Panc1 (cell line): ENCODE data around the gene STK39. TPM values are rescaled to one million over a fixed set of nuclear protein-coding genes. Genes with fewer than 3 reads are reported as not detected.

Source experiments
- ATAC-seq: fragments of 200-7000 bp; cut with Tn5 transposase; 2 replicates; pipeline ENCODE4 v1.9.1; 2020; ENCODE audit warnings: mild to moderate bottlenecking, moderate library complexity
- BruUV-seq: library from RNA; stranded (reverse); fragments of 400-500 nt; replicated peaks from 2 replicates; lab custom pipeline; 2021; lab: Mats Ljungman, UMichigan
- CTCF ChIA-PET: fragments of 300-600 bp; sonication (Branson Sonifier 250); formaldehyde crosslinking; loops from one replicate; lab custom pipeline; 2022; ENCODE audit warnings: antibody characterized with exemption; lab: Charles Lee
- POLR2A ChIA-PET: fragments of 300-600 bp; sonication (Branson Sonifier 250); formaldehyde crosslinking; loops from one replicate; lab custom pipeline; 2022; ENCODE audit warnings: antibody characterized with exemption; lab: Charles Lee
- DNase-seq: peaks from one replicate; pipeline ENCODE4 v3.0.0-alpha.2; 2010; ENCODE audit warnings: low read depth, low spot score
- H3K27ac ChIP-seq: 2 replicates; pipeline ENCODE4 v1.5.1; 2011; ENCODE audit warnings: mild to moderate bottlenecking, low read length, inconsistent platforms
- H3K27me3 ChIP-seq: fragments of 200-500 bp; sonication (Bioruptor generic); 2 replicates; pipeline ENCODE4 v1.6.0; 2014; ENCODE audit warnings: low read length, inconsistent platforms; ENCODE audit not compliant: control insufficient read depth, insufficient read depth
- H3K36me3 ChIP-seq: fragments of 200-500 bp; sonication (Bioruptor generic); 2 replicates; pipeline ENCODE4 v1.5.1; 2014; ENCODE audit warnings: inconsistent platforms, mild to moderate bottlenecking, low read length, moderate library complexity; ENCODE audit not compliant: control insufficient read depth, insufficient read depth
- H3K4me1 ChIP-seq: 2 replicates; pipeline ENCODE4 v1.5.1; 2011; ENCODE audit warnings: inconsistent platforms, mild to moderate bottlenecking, low read length, moderate library complexity; ENCODE audit not compliant: control insufficient read depth, insufficient read depth
- H3K4me3 ChIP-seq, 2 experiments: 2 replicates each; pipeline ENCODE4 v1.5.1; 2011 to 2012; ENCODE audit warnings: low read depth in 2 of 2, low read length in 2 of 2, mild to moderate bottlenecking in 2 of 2, inconsistent platforms in 1 of 2, moderate library complexity in 1 of 2
- H3K9me3 ChIP-seq: fragments of 200-500 bp; sonication (Bioruptor generic); 2 replicates; pipeline ENCODE4 v1.5.1; 2014; ENCODE audit warnings: low read depth, mild to moderate bottlenecking, inconsistent platforms, low read length, moderate library complexity; ENCODE audit not compliant: control insufficient read depth, insufficient read depth
- POLR2AphosphoS5 ChIP-seq: IDR thresholded peaks from 2 replicates; pipeline ENCODE4 v1.6.1; 2012; ENCODE audit warnings: mild to moderate bottlenecking, low read depth, low read length, moderate library complexity
- SIN3A ChIP-seq: IDR thresholded peaks from 2 replicates; pipeline ENCODE4 v1.6.1; 2012; ENCODE audit warnings: low read depth, mild to moderate bottlenecking, low read length, moderate library complexity, borderline replicate concordance; ENCODE audit not compliant: insufficient read depth
- TCF7L2 ChIP-seq: IDR thresholded peaks from 2 replicates; pipeline ENCODE4 v1.6.1; 2011; ENCODE audit warnings: mild to moderate bottlenecking, low read depth, low read length, inconsistent platforms
- in situ Hi-C: cut with HindIII; loops from 2 replicates; pipeline ENCODE4 v1.10.0; 2016; ENCODE audit warnings: low sequenced_read_pairs, low pct_unique_long_range_greater_than_20kb
- intact Hi-C: fragments of 100-400 bp; cut with micrococcal nuclease; formaldehyde crosslinking; loops from one replicate; pipeline ENCODE4 v1.10.0; 2022; ENCODE audit not compliant: unreplicated experiment
- total RNA-seq: library from RNA; stranded (reverse); gene quantifications from one replicate; pipeline ENCODE4 v1.2.1, GENCODE V29; 2021; ENCODE audit not compliant: unreplicated experiment
- TF ChIP-seq, protein P1 (sequence below): fragments of 450-650 bp; IDR thresholded peaks from 2 replicates; pipeline ENCODE4 v1.5.1; 2017; ENCODE audit warnings: mild to moderate bottlenecking
- TF ChIP-seq, protein P2 (sequence below), 2 experiments: IDR thresholded peaks; 2 replicates each; pipeline ENCODE4 v1.6.1; 2011 to 2012; ENCODE audit warnings: low read depth in 2 of 2, control low read depth in 1 of 2, low read length in 1 of 2, mild to moderate bottlenecking in 1 of 2, moderate library complexity in 1 of 2; ENCODE audit not compliant: insufficient read depth in 1 of 2

STK39 gene
- total RNA-seq, 1 experiment from 2014 or later = 14.0 TPM

DNA sequence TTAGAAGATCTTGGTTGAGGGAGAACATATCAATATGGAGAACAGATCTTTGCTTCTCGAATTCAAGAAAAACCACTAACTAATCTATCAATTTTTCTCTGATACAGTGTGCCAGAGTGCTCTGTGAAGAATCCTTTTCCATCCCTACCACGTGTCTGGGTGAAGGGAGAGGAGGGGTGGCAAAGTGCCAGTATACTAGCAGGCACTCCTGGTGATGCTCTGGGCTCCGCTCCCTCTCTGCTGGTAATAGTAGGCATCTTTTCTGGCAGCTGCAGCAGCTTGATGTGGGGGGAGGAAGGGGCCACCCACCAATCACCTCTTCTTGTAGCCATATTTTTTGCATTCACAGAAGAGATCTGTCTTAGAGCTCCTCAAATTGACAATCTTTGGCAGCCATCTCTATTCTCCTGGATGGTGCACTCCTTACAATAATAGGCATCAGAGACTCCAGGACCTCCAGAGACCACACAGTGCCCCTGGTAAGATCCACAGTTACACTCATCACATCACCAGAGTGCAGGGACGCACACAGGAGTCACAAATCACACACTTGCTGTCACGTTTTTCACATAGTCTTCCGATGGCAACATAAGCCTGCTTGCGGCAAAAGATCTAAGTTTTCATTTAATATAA is 15.7 kb downstream of the STK39 start:
- TF ChIP-seq, protein P1, sequence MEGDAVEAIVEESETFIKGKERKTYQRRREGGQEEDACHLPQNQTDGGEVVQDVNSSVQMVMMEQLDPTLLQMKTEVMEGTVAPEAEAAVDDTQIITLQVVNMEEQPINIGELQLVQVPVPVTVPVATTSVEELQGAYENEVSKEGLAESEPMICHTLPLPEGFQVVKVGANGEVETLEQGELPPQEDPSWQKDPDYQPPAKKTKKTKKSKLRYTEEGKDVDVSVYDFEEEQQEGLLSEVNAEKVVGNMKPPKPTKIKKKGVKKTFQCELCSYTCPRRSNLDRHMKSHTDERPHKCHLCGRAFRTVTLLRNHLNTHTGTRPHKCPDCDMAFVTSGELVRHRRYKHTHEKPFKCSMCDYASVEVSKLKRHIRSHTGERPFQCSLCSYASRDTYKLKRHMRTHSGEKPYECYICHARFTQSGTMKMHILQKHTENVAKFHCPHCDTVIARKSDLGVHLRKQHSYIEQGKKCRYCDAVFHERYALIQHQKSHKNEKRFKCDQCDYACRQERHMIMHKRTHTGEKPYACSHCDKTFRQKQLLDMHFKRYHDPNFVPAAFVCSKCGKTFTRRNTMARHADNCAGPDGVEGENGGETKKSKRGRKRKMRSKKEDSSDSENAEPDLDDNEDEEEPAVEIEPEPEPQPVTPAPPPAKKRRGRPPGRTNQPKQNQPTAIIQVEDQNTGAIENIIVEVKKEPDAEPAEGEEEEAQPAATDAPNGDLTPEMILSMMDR = no peak
- TF ChIP-seq, protein P2, sequence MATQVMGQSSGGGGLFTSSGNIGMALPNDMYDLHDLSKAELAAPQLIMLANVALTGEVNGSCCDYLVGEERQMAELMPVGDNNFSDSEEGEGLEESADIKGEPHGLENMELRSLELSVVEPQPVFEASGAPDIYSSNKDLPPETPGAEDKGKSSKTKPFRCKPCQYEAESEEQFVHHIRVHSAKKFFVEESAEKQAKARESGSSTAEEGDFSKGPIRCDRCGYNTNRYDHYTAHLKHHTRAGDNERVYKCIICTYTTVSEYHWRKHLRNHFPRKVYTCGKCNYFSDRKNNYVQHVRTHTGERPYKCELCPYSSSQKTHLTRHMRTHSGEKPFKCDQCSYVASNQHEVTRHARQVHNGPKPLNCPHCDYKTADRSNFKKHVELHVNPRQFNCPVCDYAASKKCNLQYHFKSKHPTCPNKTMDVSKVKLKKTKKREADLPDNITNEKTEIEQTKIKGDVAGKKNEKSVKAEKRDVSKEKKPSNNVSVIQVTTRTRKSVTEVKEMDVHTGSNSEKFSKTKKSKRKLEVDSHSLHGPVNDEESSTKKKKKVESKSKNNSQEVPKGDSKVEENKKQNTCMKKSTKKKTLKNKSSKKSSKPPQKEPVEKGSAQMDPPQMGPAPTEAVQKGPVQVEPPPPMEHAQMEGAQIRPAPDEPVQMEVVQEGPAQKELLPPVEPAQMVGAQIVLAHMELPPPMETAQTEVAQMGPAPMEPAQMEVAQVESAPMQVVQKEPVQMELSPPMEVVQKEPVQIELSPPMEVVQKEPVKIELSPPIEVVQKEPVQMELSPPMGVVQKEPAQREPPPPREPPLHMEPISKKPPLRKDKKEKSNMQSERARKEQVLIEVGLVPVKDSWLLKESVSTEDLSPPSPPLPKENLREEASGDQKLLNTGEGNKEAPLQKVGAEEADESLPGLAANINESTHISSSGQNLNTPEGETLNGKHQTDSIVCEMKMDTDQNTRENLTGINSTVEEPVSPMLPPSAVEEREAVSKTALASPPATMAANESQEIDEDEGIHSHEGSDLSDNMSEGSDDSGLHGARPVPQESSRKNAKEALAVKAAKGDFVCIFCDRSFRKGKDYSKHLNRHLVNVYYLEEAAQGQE (IDR thresholded peaks at IDR 0.05; ENCODE audit: insufficient read depth in 1 of 2, low read depth in 2 of 2, low read length in 1 of 2) = no peak
- TF ChIP-seq TCF7L2 = no peak
- no peak for TF ChIP-seq SIN3A
- TF ChIP-seq POLR2AphosphoS5 = no peak
- H3K27me3 ChIP-seq = no peaks in the 10 kb centered on the region
- ATAC-seq = no peak
- no peaks in the 10 kb centered on the region for H3K4me1 ChIP-seq
- H3K4me3 ChIP-seq = no peak overlapping the region
- no peak overlapping the region for H3K27ac ChIP-seq
- ChIA-PET CTCF (no interaction called here), POLR2A (no interaction called here)
- in situ Hi-C loops = no loop called here
- intact Hi-C loops = no loop called here
- no peaks in the 10 kb centered on the region for H3K36me3 ChIP-seq
- no TSS peak for BruUV-seq
- no peaks in the 10 kb centered on the region for H3K9me3 ChIP-seq
- no peak for DNase-seq

DNA sequence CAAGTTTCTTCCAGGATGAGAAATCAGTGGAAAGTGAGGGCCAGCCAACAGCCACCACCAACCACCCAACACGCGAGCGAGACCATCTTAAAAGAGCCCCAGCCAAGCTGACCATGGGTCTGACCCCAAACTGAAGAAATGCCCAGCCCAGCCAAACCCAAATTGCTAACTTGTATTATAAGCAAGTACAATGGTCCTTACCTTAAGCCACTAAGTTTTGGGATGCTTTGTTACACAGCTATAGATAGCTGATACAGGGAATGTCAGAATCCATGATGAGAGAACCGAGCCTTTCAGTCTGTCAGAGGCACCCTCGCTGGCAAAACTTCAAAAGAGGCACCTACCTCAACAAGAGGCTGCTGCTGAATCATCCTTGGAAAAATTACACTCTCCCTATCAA is 17.0 kb downstream of the STK39 start:
- no peaks in the 10 kb centered on the region for H3K36me3 ChIP-seq
- ATAC-seq (no peak), DNase-seq (no peak)
- ChIA-PET POLR2A (no interaction called here), CTCF (no interaction called here)
- no peaks in the 10 kb centered on the region for H3K27me3 ChIP-seq
- intact Hi-C loops = no loop called here
- in situ Hi-C loops = no loop called here
- TF ChIP-seq TCF7L2 = no peak
- no peak for TF ChIP-seq SIN3A
- TF ChIP-seq, protein P2 (IDR thresholded peaks at IDR 0.05; ENCODE audit: insufficient read depth in 1 of 2, low read depth in 2 of 2, low read length in 1 of 2) = no peak
- TF ChIP-seq, protein P1 = no peak
- no peak for TF ChIP-seq POLR2AphosphoS5
- no peak overlapping the region for H3K4me3 ChIP-seq
- H3K9me3 ChIP-seq = no peaks in the 10 kb centered on the region
- H3K27ac ChIP-seq = no peak overlapping the region
- no TSS peak for BruUV-seq
- no peaks in the 10 kb centered on the region for H3K4me1 ChIP-seq
